ENCODE data around the gene SYNPO.

SYNPO gene

GRCh38 chr5:150640311-150641005, at the start of gene SYNPO:
Gene SYNPO (plus strand): TSS chr5:150640660. CDS start chr5:150648276, 7,616 bp downstream.
- DNase-seq: peak; percentile 100

GRCh38 chr5:150590979-150591695, 49.3 kb upstream of the SYNPO start:
- no peak for DNase-seq

GRCh38 chr5:150593593-150593992, 46.9 kb upstream of the SYNPO start:
- DNase-seq: no peak

- no peak for DNase-seq
Measured at GRCh38 chr5:150593996-150594395, 46.5 kb upstream of the SYNPO start.

- no peak for DNase-seq
Measured at GRCh38 chr5:150595466-150596031, 44.9 kb upstream of the SYNPO start.

GRCh38 chr5:150596313-150596712, 44.1 kb upstream of the SYNPO start:
- no peak for DNase-seq

GRCh38 chr5:150596826-150597225, 43.6 kb upstream of the SYNPO start:
- DNase-seq: no peak

- DNase-seq: no peak
Measured at GRCh38 chr5:150598006-150598405, 42.5 kb upstream of the SYNPO start.

GRCh38 chr5:150598821-150599273, 41.6 kb upstream of the SYNPO start:
- DNase-seq: no peak

GRCh38 chr5:150599281-150599680, 41.2 kb upstream of the SYNPO start:
- DNase-seq: no peak

- peak; percentile 86 for DNase-seq
Measured at GRCh38 chr5:150599917-150600511, 40.4 kb upstream of the SYNPO start.

GRCh38 chr5:150600616-150601490, 39.6 kb upstream of the SYNPO start:
- no peak for DNase-seq

GRCh38 chr5:150601491-150602345, 38.7 kb upstream of the SYNPO start:
- DNase-seq: no peak

- DNase-seq: no peak
Measured at GRCh38 chr5:150603052-150603451, 37.4 kb upstream of the SYNPO start.

- no peak for DNase-seq
Measured at GRCh38 chr5:150603491-150603890, 37.0 kb upstream of the SYNPO start.

GRCh38 chr5:150604010-150604409, 36.5 kb upstream of the SYNPO start:
- no peak for DNase-seq

- DNase-seq: no peak
Measured at GRCh38 chr5:150604894-150605440, 35.5 kb upstream of the SYNPO start.

GRCh38 chr5:150605546-150605945, 34.9 kb upstream of the SYNPO start:
- no peak for DNase-seq

- no peak for DNase-seq
Measured at GRCh38 chr5:150606476-150606875, 34.0 kb upstream of the SYNPO start.

- DNase-seq: no peak
Measured at GRCh38 chr5:150607105-150607504, 33.4 kb upstream of the SYNPO start.

- no peak for DNase-seq
Measured at GRCh38 chr5:150607991-150608390, 32.5 kb upstream of the SYNPO start.
